Progenitor cell of endocrine pancreas (in vitro differentiated cells): ENCODE data around the gene IFTAP. TPM values are rescaled to one million over a fixed set of nuclear protein-coding genes. Genes with fewer than 3 reads are reported as not detected.

Source experiments
- DNase-seq: peaks from one replicate; pipeline ENCODE4 v3.0.0; 2021; ENCODE audit warnings: low spot score; ENCODE audit not compliant: unreplicated experiment
- H3K27ac Mint-ChIP-seq: 2 replicates; pipeline ENCODE4 v1.8.0; 2021; ENCODE audit warnings: mild to moderate bottlenecking, moderate library complexity, mixed read lengths
- H3K27me3 Mint-ChIP-seq: 2 replicates; pipeline ENCODE4 v1.8.0; 2021; ENCODE audit warnings: mixed read lengths
- H3K36me3 Mint-ChIP-seq: 2 replicates; pipeline ENCODE4 v1.8.0; 2022; ENCODE audit warnings: mixed read lengths; ENCODE audit not compliant: insufficient read depth
- H3K4me1 Mint-ChIP-seq: 2 replicates; pipeline ENCODE4 v1.8.0; 2021; ENCODE audit warnings: low read depth, mixed read lengths
- H3K4me3 Mint-ChIP-seq: 2 replicates; pipeline ENCODE4 v1.8.0; 2021; ENCODE audit warnings: low read depth, mild to moderate bottlenecking, moderate library complexity, mixed read lengths
- H3K9me3 Mint-ChIP-seq: 2 replicates; pipeline ENCODE4 v1.8.0; 2021; ENCODE audit warnings: low read depth, mixed read lengths
- CTCF ChIP-seq: fragments of 200-600 bp; sonication (generic); IDR thresholded peaks from one replicate; pipeline ENCODE4 v1.5.0; 2021; ENCODE audit warnings: antibody characterized with exemption, mild to moderate bottlenecking; ENCODE audit not compliant: unreplicated experiment
- total RNA-seq: library from RNA; stranded (reverse); gene quantifications from 2 replicates; pipeline ENCODE4 v1.2.1, GENCODE V29; 2021

IFTAP gene
- total RNA-seq, 1 donor from 2014 or later = 29.5 TPM

DNA sequence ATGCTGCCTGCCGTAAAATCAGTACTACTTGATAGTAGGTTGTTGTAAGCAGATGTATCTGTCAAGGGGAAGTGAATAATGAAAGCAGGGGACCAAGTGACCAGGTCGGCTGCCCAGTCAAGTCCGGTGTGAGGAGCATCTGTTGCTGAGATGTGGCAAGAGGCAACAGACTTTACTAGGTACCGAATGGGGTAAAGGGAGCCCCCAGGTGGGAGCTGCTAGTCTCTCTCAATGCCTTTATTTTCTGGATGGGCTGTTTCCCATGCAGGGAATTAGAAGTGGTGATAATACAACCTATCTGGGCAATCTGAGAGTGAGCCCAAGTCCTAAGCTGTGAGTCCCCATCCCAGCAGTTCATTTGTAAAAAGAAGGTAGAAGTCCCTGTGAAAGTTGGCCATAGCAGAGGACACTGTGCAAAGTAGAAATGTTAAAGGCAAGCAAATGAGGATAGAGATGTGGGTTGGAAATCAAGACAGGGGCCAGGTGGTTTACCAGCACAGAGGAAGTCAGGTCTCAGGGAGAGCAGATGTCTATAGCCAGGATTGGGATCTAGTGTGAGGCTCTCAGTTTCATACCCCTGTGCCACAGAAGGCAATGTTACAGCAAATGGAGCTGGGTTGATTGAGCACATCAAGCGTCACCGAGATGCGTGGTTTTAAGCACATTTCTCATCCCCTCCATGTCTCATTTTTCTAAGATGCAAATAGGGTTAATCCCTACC, 94.4 kb downstream of the IFTAP start:
- no peak for DNase-seq
- Mint-ChIP-seq H3K27ac (no peak overlapping the region), H3K27me3 (peaks cover 4% of the 10 kb centered on the region), H3K4me3 (no peak overlapping the region), H3K9me3 (no peaks in the 10 kb centered on the region), H3K36me3 (no peaks in the 10 kb centered on the region), H3K4me1 (peaks cover 4% of the 10 kb centered on the region)
- no peak for TF ChIP-seq CTCF

DNA sequence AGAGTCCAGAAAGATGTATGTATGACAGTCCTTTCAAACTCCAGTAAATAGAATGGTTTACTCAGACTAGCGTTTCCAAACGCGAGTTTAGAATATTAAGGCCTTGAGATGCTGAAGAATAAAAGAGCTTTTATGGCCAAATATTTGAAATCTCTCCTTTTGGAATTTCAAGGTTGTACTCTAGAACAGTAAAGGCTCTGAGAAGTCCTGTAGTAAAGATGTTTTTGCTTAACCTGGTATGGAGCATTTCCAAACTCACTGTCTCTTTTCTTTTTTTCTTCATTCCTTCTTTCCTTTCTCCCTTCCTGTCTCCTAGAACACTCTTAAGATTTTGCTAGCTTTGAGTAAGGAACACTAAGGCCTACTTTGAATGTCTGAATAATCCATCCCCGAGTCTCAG, 95.1 kb downstream of the IFTAP start:
- Mint-ChIP-seq H3K4me1 (peaks cover 4% of the 10 kb centered on the region), H3K4me3 (no peak overlapping the region), H3K9me3 (no peaks in the 10 kb centered on the region), H3K36me3 (no peaks in the 10 kb centered on the region), H3K27ac (no peak overlapping the region), H3K27me3 (peaks cover 4% of the 10 kb centered on the region)
- DNase-seq = no peak
- no peak for TF ChIP-seq CTCF

GRCh38 chr11:36692704-36693103, 98.4 kb downstream of the IFTAP start:
- Mint-ChIP-seq H3K27ac (no peak overlapping the region), H3K9me3 (no peaks in the 10 kb centered on the region), H3K4me3 (no peak overlapping the region), H3K4me1 (no peaks in the 10 kb centered on the region), H3K27me3 (peaks cover 8% of the 10 kb centered on the region), H3K36me3 (no peaks in the 10 kb centered on the region)
- DNase-seq = no peak
- TF ChIP-seq CTCF = no peak

- no peak for TF ChIP-seq CTCF
- DNase-seq = no peak
- Mint-ChIP-seq H3K27me3 (peaks cover 8% of the 10 kb centered on the region), H3K27ac (no peak overlapping the region), H3K4me3 (no peak overlapping the region), H3K9me3 (no peaks in the 10 kb centered on the region), H3K36me3 (no peaks in the 10 kb centered on the region), H3K4me1 (no peaks in the 10 kb centered on the region)
Measured at GRCh38 chr11:36693139-36693843, 99.0 kb downstream of the IFTAP start.

DNA sequence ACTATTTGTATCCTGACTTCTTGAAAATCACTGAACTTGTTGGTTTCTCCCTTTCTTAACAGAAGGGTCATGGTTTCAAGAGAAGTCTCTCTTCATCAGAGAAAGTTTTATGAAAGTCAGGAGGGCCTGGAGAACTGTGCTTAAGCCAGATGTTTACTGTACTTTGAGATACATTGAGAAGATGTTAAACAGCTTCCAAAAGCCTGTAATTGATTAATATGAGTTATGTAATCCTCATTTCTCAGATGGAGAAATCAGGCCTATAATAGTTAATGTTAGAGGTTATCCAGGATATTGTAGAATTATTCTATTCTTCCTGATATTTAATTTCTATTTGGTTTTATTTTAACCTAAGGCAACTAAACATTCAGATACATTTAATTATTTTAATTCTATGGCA, 100.8 kb downstream of the IFTAP start:
- Mint-ChIP-seq H3K4me3 (no peak overlapping the region), H3K9me3 (no peaks in the 10 kb centered on the region), H3K27ac (no peak overlapping the region), H3K36me3 (no peaks in the 10 kb centered on the region), H3K27me3 (peaks cover 5% of the 10 kb centered on the region), H3K4me1 (no peaks in the 10 kb centered on the region)
- TF ChIP-seq CTCF = no peak
- no peak for DNase-seq
